Small intestine (tissue), 7 donors: ENCODE results near the gene SGO2. TPM values are rescaled to one million over a fixed set of nuclear protein-coding genes. Genes with fewer than 3 reads are reported as not detected.

Experiments
- DNase-seq, 2 donors: peaks; one replicate each; pipeline versions ENCODE4 v3.0.0 to v3.0.0-alpha.2; 2013
- FAIRE-seq: peaks from 2 replicates; lab custom pipeline; 2012; peaks lifted over from hg19 to GRCh38; lab: Jason Lieb, UNC
- H3K27ac ChIP-seq, 3 donors: one replicate each; pipeline ENCODE4 v1.5.1; 2013; ENCODE audit warnings: low read length in 2 of 3, mild to moderate bottlenecking in 2 of 3, control low read depth in 1 of 3, inconsistent platforms in 1 of 3, low read depth in 1 of 3, moderate library complexity in 1 of 3
- H3K27me3 ChIP-seq, 3 donors: one replicate each; pipeline ENCODE4 v1.6.1; 2013; ENCODE audit warnings: low read length in 3 of 3, inconsistent platforms in 1 of 3; ENCODE audit not compliant: control insufficient read depth in 3 of 3, insufficient read depth in 3 of 3
- H3K36me3 ChIP-seq, 3 donors: one replicate each; pipeline ENCODE4 v1.6.1; 2013; ENCODE audit warnings: low read length in 3 of 3, inconsistent platforms in 1 of 3, low read depth in 1 of 3, mild to moderate bottlenecking in 1 of 3, moderate library complexity in 1 of 3; ENCODE audit not compliant: control insufficient read depth in 3 of 3, insufficient read depth in 2 of 3
- H3K4me1 ChIP-seq, 3 donors: one replicate each; pipeline ENCODE4 v1.6.1; 2013; ENCODE audit warnings: low read length in 2 of 3, inconsistent platforms in 1 of 3, low read depth in 1 of 3, mild to moderate bottlenecking in 1 of 3, moderate library complexity in 1 of 3; ENCODE audit not compliant: control insufficient read depth in 3 of 3, insufficient read depth in 2 of 3
- H3K4me3 ChIP-seq, 3 donors: one replicate each; pipeline ENCODE4 v1.5.1; 2013; ENCODE audit warnings: low read length in 3 of 3, control low read depth in 1 of 3, inconsistent platforms in 1 of 3, low read depth in 1 of 3, mild to moderate bottlenecking in 1 of 3, moderate library complexity in 1 of 3
- H3K9me3 ChIP-seq, 2 donors: one replicate each; pipeline ENCODE4 v1.6.1; 2013; ENCODE audit warnings: low read depth in 1 of 2, low read length in 1 of 2; ENCODE audit not compliant: control insufficient read depth in 2 of 2, insufficient read depth in 1 of 2
- WGBS, 3 donors: extraction: QIAGEN DNeasy Blood & Tissue Kit; methylation state at CpG; one replicate each; pipeline ENCODE4 v1.1.7; 2013; 5-methylcytosine and 5-hydroxymethylcytosine counted together
- polyA plus RNA-seq, 4 donors: library from polyadenylated mRNA; stranded (reverse) in 3 of 4; unstranded in 1 of 4; fragments of 200-250 nt in 3 of 4; fragments of 120-200 nt in 1 of 4; gene quantifications; one replicate each; pipeline versions ENCODE4 v1.2.1 to v1.2.3, GENCODE V29; 2013
- donor health status: healthy with polysubstance abuse.
- donor health status: control.
- donor health status: control.
- donor health status: Bipolar disorder and iron deficiency.
- donor health status: healthy.

SGO2 gene
- polyA plus RNA-seq, 4 donors = 0.27 to 6.4 (median 3.2) TPM

DNA sequence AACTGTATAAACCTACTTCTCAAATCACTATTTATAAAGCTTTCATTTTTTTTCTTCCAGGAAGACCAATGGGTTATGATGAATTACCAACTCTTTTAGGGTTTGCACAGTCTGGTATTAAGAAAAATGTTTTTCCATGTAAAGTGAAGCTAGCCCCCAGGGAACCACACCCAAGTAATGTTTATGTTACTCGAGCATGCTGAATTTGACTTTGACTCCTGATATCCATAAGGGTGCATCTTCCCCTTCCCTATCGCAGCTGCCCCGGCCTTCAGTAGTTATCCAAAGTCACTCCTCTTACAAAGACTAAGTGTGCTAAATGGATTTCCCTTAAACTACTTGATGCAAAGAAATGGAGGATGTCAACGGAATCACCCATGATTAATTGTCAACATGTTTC is 37.8 kb upstream of the SGO2 start:
- Histone ChIP-seq H3K27me3 (no peaks in the 10 kb centered on the region), H3K9me3 (no peaks in the 10 kb centered on the region), H3K4me3 (no peak overlapping the region), H3K27ac (no peak overlapping the region), H3K36me3 (peaks cover 0 to 11% (median 3%) of the 10 kb centered on the region in 3 donors), H3K4me1 (peaks cover 0 to 3% (median 0%) of the 10 kb centered on the region in 3 donors)
- no peak for DNase-seq
- 69 to 78% (median 72%) methylated on average over 4 of the region's 4 CpGs for WGBS, 3 donors
- no peak for FAIRE-seq

GRCh38 chr2:200490001-200490400 is 36.0 kb upstream of the SGO2 start:
- no peak overlapping the region for H3K4me3 ChIP-seq
- no peak for FAIRE-seq
- H3K27me3 ChIP-seq = no peaks in the 10 kb centered on the region
- WGBS, 3 donors = 95 to 97% (median 97%) methylated on average over 22 of the region's 22 CpGs
- DNase-seq = no peak
- H3K9me3 ChIP-seq = no peaks in the 10 kb centered on the region
- H3K27ac ChIP-seq = no peak overlapping the region
- H3K4me1 ChIP-seq = no peaks in the 10 kb centered on the region
- H3K36me3 ChIP-seq = peaks cover 0 to 17% (median 3%) of the 10 kb centered on the region in 3 donors

DNA sequence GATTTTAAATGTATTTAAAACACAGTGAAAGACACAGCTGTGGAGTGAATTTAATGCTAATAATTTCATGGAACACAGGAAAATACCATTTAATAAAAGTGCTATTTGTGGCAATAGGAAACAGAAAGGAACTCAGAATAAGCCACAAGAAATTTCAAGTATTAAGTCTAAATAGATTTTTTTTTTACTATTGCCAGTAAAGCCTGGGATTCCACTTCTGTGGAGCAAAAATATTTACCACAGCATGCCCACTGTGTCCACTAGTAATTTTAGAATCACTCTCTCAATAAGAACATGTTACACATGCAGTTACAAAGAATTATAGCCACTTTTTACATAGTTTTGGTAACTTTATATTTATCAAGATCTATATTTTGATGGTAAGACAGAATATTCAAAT is 33.4 kb upstream of the SGO2 start:
- H3K4me3 ChIP-seq = no peak overlapping the region
- H3K4me1 ChIP-seq = no peaks in the 10 kb centered on the region
- FAIRE-seq (no peak), DNase-seq (no peak)
- H3K36me3 ChIP-seq = peaks cover 0 to 27% (median 6%) of the 10 kb centered on the region in 3 donors
- no peak overlapping the region for H3K27ac ChIP-seq
- no peaks in the 10 kb centered on the region for H3K27me3 ChIP-seq
- no peaks in the 10 kb centered on the region for H3K9me3 ChIP-seq

DNA sequence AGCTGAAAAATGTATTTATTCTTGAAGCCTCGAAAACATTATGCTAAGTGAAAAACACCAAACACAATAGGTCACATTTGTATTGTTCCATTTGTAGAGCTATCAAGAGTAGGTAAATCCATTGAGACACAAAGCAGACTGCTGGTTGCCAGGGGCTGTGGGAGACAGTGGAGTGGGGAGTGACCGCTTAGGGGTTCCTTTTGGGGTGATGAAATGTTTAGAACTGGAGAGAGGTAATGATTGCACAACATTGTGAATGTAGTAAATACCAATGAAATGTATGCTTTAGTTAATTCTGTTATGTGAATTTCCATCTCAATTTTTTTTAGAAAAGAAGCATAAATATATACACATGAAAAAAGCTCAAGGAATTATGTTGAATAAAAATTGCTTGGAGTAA is 32.0 kb upstream of the SGO2 start:
- H3K27me3 ChIP-seq = no peaks in the 10 kb centered on the region
- peaks cover 3 to 30% (median 8%) of the 10 kb centered on the region in 3 donors for H3K36me3 ChIP-seq
- H3K4me3 ChIP-seq = no peak overlapping the region
- FAIRE-seq (no peak), DNase-seq (no peak)
- H3K9me3 ChIP-seq = no peaks in the 10 kb centered on the region
- 93 to 96% (median 94%) methylated on average over 2 of the region's 2 CpGs for WGBS, 3 donors
- H3K27ac ChIP-seq = no peak overlapping the region
- no peaks in the 10 kb centered on the region for H3K4me1 ChIP-seq

DNA sequence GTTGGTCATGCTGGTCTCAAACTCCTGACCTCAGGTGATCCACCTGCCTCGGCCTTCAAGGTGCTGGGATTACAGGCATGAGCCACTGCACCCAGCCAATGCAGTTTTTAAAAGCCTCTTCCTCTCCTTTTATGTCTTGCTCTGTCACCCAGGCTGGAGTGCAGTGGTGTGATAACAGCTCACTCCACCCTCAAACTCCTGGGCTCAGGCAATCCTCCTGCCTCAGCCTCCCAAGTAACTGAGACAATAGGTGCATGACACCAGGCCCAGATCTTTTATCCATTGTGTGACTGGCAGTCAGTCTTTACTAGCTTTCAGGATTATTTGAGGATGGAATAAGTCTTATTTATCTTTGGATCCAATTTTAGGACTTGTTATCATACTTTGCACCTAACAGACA is 29.3 kb upstream of the SGO2 start:
- H3K36me3 ChIP-seq = peaks cover 3 to 24% (median 5%) of the 10 kb centered on the region in 3 donors
- H3K27me3 ChIP-seq = no peaks in the 10 kb centered on the region
- WGBS, 3 donors = 95 to 100% (median 98%) methylated on average over 1 of the region's 1 CpG
- no peaks in the 10 kb centered on the region for H3K4me1 ChIP-seq
- H3K9me3 ChIP-seq = no peaks in the 10 kb centered on the region
- no peak overlapping the region for H3K27ac ChIP-seq
- no peak for DNase-seq
- no peak for FAIRE-seq
- no peak overlapping the region for H3K4me3 ChIP-seq

- WGBS, 3 donors = 90 to 95% (median 94%) methylated on average over 2 of the region's 2 CpGs
- FAIRE-seq (no peak), DNase-seq (no peak)
- Histone ChIP-seq H3K4me3 (no peak overlapping the region), H3K27ac (no peak overlapping the region), H3K9me3 (no peaks in the 10 kb centered on the region), H3K4me1 (no peaks in the 10 kb centered on the region), H3K36me3 (peaks cover 3 to 22% (median 5%) of the 10 kb centered on the region in 3 donors), H3K27me3 (no peaks in the 10 kb centered on the region)
Measured at GRCh38 chr2:200498402-200499162, 27.4 kb upstream of the SGO2 start.

- Histone ChIP-seq H3K4me1 (peaks cover 0 to under 1% (median 0%) of the 10 kb centered on the region in 3 donors), H3K27ac (no peak overlapping the region), H3K36me3 (peaks cover 2 to 13% (median 3%) of the 10 kb centered on the region in 3 donors), H3K9me3 (no peaks in the 10 kb centered on the region), H3K27me3 (no peaks in the 10 kb centered on the region), H3K4me3 (no peak overlapping the region)
- FAIRE-seq (no peak), DNase-seq (no peak)
- WGBS, 3 donors = 96 to 99% (median 96%) methylated on average over 5 of the region's 5 CpGs
Measured at GRCh38 chr2:200502196-200502595, 23.8 kb upstream of the SGO2 start.

DNA sequence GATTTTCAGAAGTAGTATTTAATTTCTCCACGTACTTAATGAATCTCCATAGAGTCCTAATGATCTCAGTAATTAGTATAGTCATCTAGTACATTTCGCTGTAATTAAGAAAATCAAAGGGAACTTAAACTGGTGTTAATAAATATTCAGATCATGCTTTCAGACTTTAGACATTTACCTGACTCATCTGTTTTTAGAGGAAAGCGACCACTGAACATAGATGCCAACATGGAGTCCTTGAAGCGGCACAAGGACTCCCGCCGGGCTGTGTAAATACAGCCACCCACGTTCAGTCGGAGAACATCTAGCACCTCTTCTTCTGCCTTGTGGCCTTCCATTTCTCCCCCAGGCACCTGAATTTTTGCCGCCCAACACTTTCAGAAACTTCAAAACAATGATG is 19.3 kb upstream of the SGO2 start:
- Histone ChIP-seq H3K27me3 (no peaks in the 10 kb centered on the region), H3K27ac (peak overlapping the region in 1 of 3 donors; percentile 30), H3K4me3 (no peak overlapping the region), H3K4me1 (peaks cover 0 to 11% (median 8%) of the 10 kb centered on the region in 3 donors), H3K9me3 (no peaks in the 10 kb centered on the region), H3K36me3 (peaks cover 0 to 10% (median 0%) of the 10 kb centered on the region in 3 donors)
- 88 to 90% (median 90%) methylated on average over 9 of the region's 9 CpGs for WGBS, 3 donors
- FAIRE-seq (no peak), DNase-seq (no peak)
